ENCODE data around the gene LASP1NB.
"Not testable (repeated sequence)": the region's sequence is repeated elsewhere in the genome, so short reads cannot be mapped to it uniquely, and the experiment has no call there.

LASP1NB gene

DNA sequence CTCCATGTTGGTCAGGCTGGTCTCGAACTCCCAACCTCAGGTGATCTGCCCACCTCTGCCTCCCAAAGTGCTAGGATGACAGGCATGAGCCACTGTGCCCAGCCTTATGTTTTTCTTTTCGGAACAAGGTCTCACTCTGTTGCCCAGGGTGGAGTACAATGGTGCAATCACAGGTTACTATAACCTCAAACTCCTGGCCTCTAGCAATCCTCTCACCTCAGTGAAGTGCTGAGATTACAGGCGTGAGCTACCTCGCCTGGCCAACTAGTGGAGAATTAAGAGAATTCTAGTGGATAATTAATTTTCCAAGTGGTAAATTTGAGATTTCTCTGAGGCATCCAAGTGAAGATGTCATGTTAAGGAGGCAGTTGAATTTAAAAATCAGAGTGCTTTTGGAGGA lies 44.7 kb downstream of the LASP1NB start:
- no peak for DNase-seq

- no peak for DNase-seq
Observed at GRCh38 chr17:38970804-38971203, 45.4 kb downstream of the LASP1NB start.

- not testable (repeated sequence) for DNase-seq
Observed at GRCh38 chr17:38976187-38976551, 50.8 kb downstream of the LASP1NB start.

- no peak for DNase-seq
Observed at GRCh38 chr17:38978180-38978579, 52.8 kb downstream of the LASP1NB start.
